Activated CD4-positive, alpha-beta memory T cell treated with anti-CD3 and anti-CD28 coated beads, Interleukin-2, amount 10 ng/mL, durations not matched to agents 7 days and 5 days (primary cell): ENCODE data around the gene ATP7B. TPM values are rescaled to one million over a fixed set of nuclear protein-coding genes. Genes with fewer than 3 reads are reported as not detected.
A peak's percentile ranks its signal among the peaks of the same experiment; 100 is the strongest.

ENCODE experiments used
- CTCF ChIA-PET: fragments of 350-600 bp; sonication (Branson Sonifier 250); formaldehyde crosslinking; loops from one replicate; lab custom pipeline; 2021; ENCODE audit warnings: antibody characterized with exemption, inconsistent platforms; lab: Charles Lee
- POLR2A ChIA-PET: fragments of 350-600 bp; sonication (Branson Sonifier 250); formaldehyde crosslinking; loops from one replicate; lab custom pipeline; 2021; ENCODE audit warnings: antibody characterized with exemption; lab: Charles Lee
- DNase-seq: peaks from one replicate; pipeline ENCODE4 v3.0.0-alpha.2; 2020
- H3K27ac Mint-ChIP-seq: one replicate; pipeline ENCODE4 v1.8.0; 2021; ENCODE audit warnings: mild to moderate bottlenecking, mixed read lengths
- H3K27me3 Mint-ChIP-seq: one replicate; pipeline ENCODE4 v1.8.0; 2021; ENCODE audit warnings: mixed read lengths
- H3K36me3 Mint-ChIP-seq: one replicate; pipeline ENCODE4 v1.8.0; 2021; ENCODE audit warnings: low read depth, mixed read lengths
- H3K4me1 Mint-ChIP-seq: one replicate; pipeline ENCODE4 v1.8.0; 2021; ENCODE audit warnings: mixed read lengths
- H3K4me3 Mint-ChIP-seq: one replicate; pipeline ENCODE4 v1.8.0; 2021; ENCODE audit warnings: mild to moderate bottlenecking, mixed read lengths
- H3K9me3 Mint-ChIP-seq: one replicate; pipeline ENCODE4 v1.8.0; 2021; ENCODE audit warnings: mixed read lengths
- total RNA-seq, 2 experiments: library from RNA; stranded (reverse); gene quantifications; one replicate each; pipeline ENCODE4 v1.2.3, GENCODE V29; 2021

The ATP7B gene
- total RNA-seq, 2 experiments from 2014 or later, result 0.78 to 0.88 TPM

GRCh38 chr13:51967482-51968446, 43.5 kb downstream of the ATP7B start:
- Mint-ChIP-seq H3K9me3 (no peaks in the 10 kb centered on the region), H3K4me1 (peaks cover 39% of the 10 kb centered on the region), H3K27ac (no peak overlapping the region), H3K4me3 (no peak overlapping the region), H3K27me3 (peaks cover 5% of the 10 kb centered on the region), H3K36me3 (no peaks in the 10 kb centered on the region)
- no peak for DNase-seq
- ChIA-PET CTCF (interaction anchor here (1.1 to 1.5 kb wide), 2 partner anchors 11 to 72 kb away, joined by 4 read pairs; no protein-coding TSS in a partner anchor), POLR2A (interaction anchor here (0.6 kb wide), 1 partner anchor 106 kb away, joined by 3 read pairs; no protein-coding TSS in a partner anchor)

GRCh38 chr13:51966186-51966585, 45.1 kb downstream of the ATP7B start:
- Mint-ChIP-seq H3K36me3 (no peaks in the 10 kb centered on the region), H3K4me1 (peaks cover 50% of the 10 kb centered on the region), H3K4me3 (no peak overlapping the region), H3K27ac (no peak overlapping the region), H3K27me3 (peaks cover 5% of the 10 kb centered on the region), H3K9me3 (no peaks in the 10 kb centered on the region)
- CTCF ChIA-PET, result interaction anchor here (0.8 to 0.9 kb wide), 2 partner anchors 9 to 10 kb away, joined by 3 read pairs; no protein-coding TSS in a partner anchor
- POLR2A ChIA-PET, result interaction anchor here (1.3 kb wide), 1 partner anchor 15 kb away, joined by 3 read pairs; no protein-coding TSS in a partner anchor
- DNase-seq, result no peak

GRCh38 chr13:51961493-51962403, 49.5 kb downstream of the ATP7B start:
- peaks cover 6% of the 10 kb centered on the region for H3K27me3 Mint-ChIP-seq
- H3K9me3 Mint-ChIP-seq, result no peaks in the 10 kb centered on the region
- H3K4me1 Mint-ChIP-seq, result peaks cover 51% of the 10 kb centered on the region
- no peak for DNase-seq
- POLR2A ChIA-PET, result no interaction called here
- no peaks in the 10 kb centered on the region for H3K36me3 Mint-ChIP-seq
- H3K4me3 Mint-ChIP-seq, result no peak overlapping the region
- CTCF ChIA-PET, result interaction anchor here (0.9 to 1.4 kb wide), 3 partner anchors 10 to 40 kb away, joined by 3 to 4 read pairs (median 3); no protein-coding TSS in a partner anchor
- H3K27ac Mint-ChIP-seq, result peak overlapping the region; percentile 30

- ChIA-PET CTCF (no interaction called here), POLR2A (no interaction called here)
- no peak overlapping the region for H3K4me3 Mint-ChIP-seq
- H3K4me1 Mint-ChIP-seq, result peaks cover 52% of the 10 kb centered on the region
- DNase-seq, result no peak
- H3K27me3 Mint-ChIP-seq, result peaks cover 6% of the 10 kb centered on the region
- no peak overlapping the region for H3K27ac Mint-ChIP-seq
- H3K36me3 Mint-ChIP-seq, result no peaks in the 10 kb centered on the region
- H3K9me3 Mint-ChIP-seq, result no peaks in the 10 kb centered on the region
Measured at GRCh38 chr13:51960766-51961165, 50.5 kb downstream of the ATP7B start.

- POLR2A ChIA-PET, result no interaction called here
- H3K36me3 Mint-ChIP-seq, result no peaks in the 10 kb centered on the region
- H3K4me1 Mint-ChIP-seq, result peaks cover 56% of the 10 kb centered on the region
- H3K27me3 Mint-ChIP-seq, result peaks cover 2% of the 10 kb centered on the region
- H3K9me3 Mint-ChIP-seq, result no peaks in the 10 kb centered on the region
- CTCF ChIA-PET, result interaction anchor here (0.6 to 1.4 kb wide), 6 partner anchors 16 to 168 kb away, joined by 3 read pairs; partner anchors contain the start of gene ALG11
- no peak overlapping the region for H3K4me3 Mint-ChIP-seq
- no peak for DNase-seq
- H3K27ac Mint-ChIP-seq, result no peak overlapping the region
Measured at GRCh38 chr13:51959773-51960172, 51.5 kb downstream of the ATP7B start.

GRCh38 chr13:51958217-51958547, 53.1 kb downstream of the ATP7B start:
- H3K9me3 Mint-ChIP-seq, result no peaks in the 10 kb centered on the region
- H3K27me3 Mint-ChIP-seq, result peaks cover 2% of the 10 kb centered on the region
- H3K27ac Mint-ChIP-seq, result no peak overlapping the region
- peaks cover 72% of the 10 kb centered on the region for H3K4me1 Mint-ChIP-seq
- CTCF ChIA-PET, result interaction anchor here (1.2 to 1.3 kb wide), 2 partner anchors 16 to 19 kb away, joined by 3 to 4 read pairs; no protein-coding TSS in a partner anchor
- no peaks in the 10 kb centered on the region for H3K36me3 Mint-ChIP-seq
- POLR2A ChIA-PET, result interaction anchor here (1.4 kb wide), 1 partner anchor 19 kb away, joined by 3 read pairs; no protein-coding TSS in a partner anchor
- DNase-seq, result no peak
- H3K4me3 Mint-ChIP-seq, result no peak overlapping the region

- peaks cover 77% of the 10 kb centered on the region for H3K4me1 Mint-ChIP-seq
- H3K4me3 Mint-ChIP-seq, result no peak overlapping the region
- ChIA-PET CTCF (interaction anchor here (1.2 to 1.3 kb wide), 3 partner anchors 16 to 169 kb away, joined by 3 to 4 read pairs (median 3); no protein-coding TSS in a partner anchor), POLR2A (interaction anchor here (1.4 kb wide), 1 partner anchor 19 kb away, joined by 3 read pairs; no protein-coding TSS in a partner anchor)
- no peaks in the 10 kb centered on the region for H3K36me3 Mint-ChIP-seq
- H3K27me3 Mint-ChIP-seq, result peaks cover 2% of the 10 kb centered on the region
- H3K27ac Mint-ChIP-seq, result no peak overlapping the region
- no peaks in the 10 kb centered on the region for H3K9me3 Mint-ChIP-seq
- no peak for DNase-seq
Measured at GRCh38 chr13:51957377-51958216, 53.7 kb downstream of the ATP7B start.

GRCh38 chr13:51956717-51957116, 54.5 kb downstream of the ATP7B start:
- Mint-ChIP-seq H3K36me3 (peaks cover 4% of the 10 kb centered on the region), H3K4me3 (no peak overlapping the region), H3K9me3 (peaks cover 3% of the 10 kb centered on the region), H3K27ac (no peak overlapping the region), H3K4me1 (peaks cover 76% of the 10 kb centered on the region), H3K27me3 (peaks cover 2% of the 10 kb centered on the region)
- POLR2A ChIA-PET, result interaction anchor here (1.0 kb wide), 1 partner anchor 56 kb away, joined by 3 read pairs; the partner anchor contains the start of gene ALG11
- CTCF ChIA-PET, result interaction anchor here (1.2 kb wide), 1 partner anchor 170 kb away, joined by 3 read pairs; no protein-coding TSS in a partner anchor
- no peak for DNase-seq

GRCh38 chr13:51955816-51956603, 55.2 kb downstream of the ATP7B start:
- Mint-ChIP-seq H3K4me3 (no peak overlapping the region), H3K4me1 (peaks cover 75% of the 10 kb centered on the region), H3K27me3 (peaks cover 2% of the 10 kb centered on the region), H3K36me3 (peaks cover 11% of the 10 kb centered on the region), H3K27ac (no peak overlapping the region), H3K9me3 (peaks cover 5% of the 10 kb centered on the region)
- POLR2A ChIA-PET, result interaction anchor here (1.0 to 1.5 kb wide), 2 partner anchors 14 to 56 kb away, joined by 3 to 4 read pairs; partner anchors contain the start of gene ALG11
- DNase-seq, result no peak
- CTCF ChIA-PET, result no interaction called here

- H3K9me3 Mint-ChIP-seq, result peaks cover 12% of the 10 kb centered on the region
- no peak overlapping the region for H3K27ac Mint-ChIP-seq
- H3K27me3 Mint-ChIP-seq, result peaks cover 2% of the 10 kb centered on the region
- ChIA-PET POLR2A (interaction anchor here (1.5 kb wide), 1 partner anchor 13 kb away, joined by 4 read pairs; no protein-coding TSS in a partner anchor), CTCF (no interaction called here)
- peaks cover 78% of the 10 kb centered on the region for H3K4me1 Mint-ChIP-seq
- no peak for DNase-seq
- H3K4me3 Mint-ChIP-seq, result no peak overlapping the region
- H3K36me3 Mint-ChIP-seq, result peaks cover 18% of the 10 kb centered on the region
Measured at GRCh38 chr13:51955281-51955771, 55.9 kb downstream of the ATP7B start.
